GM21447 (cell line): Measurements from ENCODE around the gene MYBPC1.

Experiments
- ATAC-seq: cut with Tn5 transposase; IDR thresholded peaks from one replicate; pipeline ENCODE4 v1.9.1; 2021; ENCODE audit not compliant: unreplicated experiment

Gene MYBPC1

DNA sequence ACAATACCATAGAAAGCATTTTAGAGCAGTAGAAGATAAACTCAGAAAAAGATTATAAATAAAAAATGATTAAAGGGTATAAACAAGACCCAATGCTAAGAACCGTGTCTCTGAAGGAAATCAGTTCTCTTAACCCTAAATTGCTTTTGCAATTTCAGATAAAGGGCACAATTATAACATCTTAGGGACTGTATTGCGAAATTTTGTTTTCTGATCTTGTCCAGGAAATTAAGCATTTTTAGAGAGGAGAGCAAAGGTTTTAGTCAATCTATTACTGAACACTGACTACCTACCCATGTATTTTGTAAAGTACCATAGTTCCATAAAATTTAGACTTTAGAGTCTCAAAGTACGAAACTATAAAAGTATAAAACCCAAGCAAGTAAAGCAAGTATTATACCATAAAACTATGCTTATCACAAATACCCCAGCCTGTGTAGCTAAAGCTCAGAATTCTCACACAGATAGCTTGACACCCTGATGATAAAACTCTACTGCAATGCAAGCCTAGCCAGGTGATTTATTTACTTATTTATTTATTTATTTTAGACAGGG lies 95.8 kb downstream of the MYBPC1 start:
- no peak for ATAC-seq

DNA sequence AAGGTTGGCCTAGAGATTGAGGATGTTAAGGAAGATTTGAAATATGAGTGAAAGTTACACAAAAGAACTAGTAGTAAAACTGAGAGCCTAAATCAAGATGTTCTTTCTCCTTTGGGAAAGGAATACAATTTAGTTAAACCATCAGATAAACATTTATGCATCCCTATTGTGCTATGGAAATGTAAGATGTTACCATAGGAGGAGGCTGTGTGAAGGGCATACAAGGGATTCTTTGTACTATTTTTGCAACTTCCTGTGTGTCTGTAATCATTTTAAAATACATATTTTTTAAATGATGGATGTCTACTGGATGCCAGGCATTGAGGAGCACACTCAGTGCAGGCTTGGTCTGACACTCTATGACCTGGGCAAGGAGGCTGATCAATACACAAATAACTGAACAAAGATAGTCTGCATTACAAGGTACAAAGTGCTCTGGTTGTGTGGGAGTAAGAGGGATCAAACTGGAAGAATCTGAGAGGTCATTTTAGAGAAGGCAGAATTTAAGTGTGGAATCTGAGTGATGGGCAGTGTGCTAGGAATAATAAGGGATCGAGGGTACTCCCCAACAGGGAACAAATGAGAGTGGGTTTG lies 96.8 kb downstream of the MYBPC1 start:
- ATAC-seq: no peak

DNA sequence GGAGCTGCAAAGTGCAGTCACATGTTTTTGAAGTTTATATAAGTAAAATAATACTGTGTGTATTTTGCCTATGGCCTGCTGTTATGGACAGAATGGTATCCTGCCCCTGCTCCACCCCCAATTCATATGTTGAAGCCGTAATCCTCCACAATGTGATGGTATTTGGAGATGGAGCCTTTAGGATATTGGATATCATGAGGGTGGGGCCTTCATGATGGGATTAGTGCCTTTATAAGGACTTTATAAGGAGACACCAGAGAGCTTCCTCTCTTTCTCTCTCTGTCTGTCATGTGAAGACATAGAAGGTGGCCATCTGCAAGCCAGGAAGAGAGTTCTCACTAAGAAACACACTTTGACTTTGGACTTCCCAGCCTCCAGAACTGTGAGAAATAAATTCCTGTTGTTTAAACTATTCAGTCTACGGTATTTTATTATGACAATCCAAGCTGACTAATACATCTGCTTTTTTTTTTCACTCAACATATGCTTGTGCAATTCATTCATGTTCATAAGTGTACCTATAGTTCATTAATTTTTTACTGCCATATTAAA lies 99.6 kb downstream of the MYBPC1 start:
- no peak for ATAC-seq

DNA sequence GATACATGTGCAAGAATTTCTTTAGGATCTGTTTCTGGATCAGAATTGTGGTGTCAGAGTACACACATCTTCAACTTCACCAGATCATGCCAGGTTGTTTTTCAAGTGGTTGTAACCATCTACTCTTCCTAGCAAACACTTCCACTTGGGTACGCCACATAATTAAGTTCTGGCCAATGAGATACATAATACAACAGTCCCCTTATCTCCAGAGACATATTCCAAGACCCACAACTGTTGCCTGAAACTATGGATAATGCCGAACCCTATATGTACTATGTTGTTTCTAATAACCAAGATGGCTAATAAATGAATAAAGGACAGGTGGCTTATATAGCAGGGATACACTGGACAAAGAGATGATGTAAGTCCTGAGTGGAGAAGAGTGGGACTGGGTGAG lies 100.2 kb downstream of the MYBPC1 start:
- no peak for ATAC-seq

DNA sequence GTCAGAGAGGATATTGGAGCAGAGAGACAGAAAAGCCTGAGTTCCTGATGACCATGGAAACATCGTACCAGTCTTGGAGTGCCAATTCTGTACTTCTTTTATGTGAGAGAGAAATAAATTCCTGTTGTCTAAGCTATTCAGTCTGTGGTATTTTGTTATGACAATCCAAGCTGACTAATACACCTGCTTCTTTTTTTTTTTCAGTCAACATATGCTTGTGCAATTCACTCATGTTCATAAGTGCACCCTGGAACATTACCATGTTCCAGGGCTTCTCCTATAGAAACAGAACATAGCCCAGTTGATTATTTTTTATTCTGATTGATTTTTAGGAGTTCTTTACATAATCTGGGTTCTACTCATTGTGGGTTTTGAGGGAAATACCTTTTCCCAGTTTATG lies 100.9 kb downstream of the MYBPC1 start:
- ATAC-seq: no peak

DNA sequence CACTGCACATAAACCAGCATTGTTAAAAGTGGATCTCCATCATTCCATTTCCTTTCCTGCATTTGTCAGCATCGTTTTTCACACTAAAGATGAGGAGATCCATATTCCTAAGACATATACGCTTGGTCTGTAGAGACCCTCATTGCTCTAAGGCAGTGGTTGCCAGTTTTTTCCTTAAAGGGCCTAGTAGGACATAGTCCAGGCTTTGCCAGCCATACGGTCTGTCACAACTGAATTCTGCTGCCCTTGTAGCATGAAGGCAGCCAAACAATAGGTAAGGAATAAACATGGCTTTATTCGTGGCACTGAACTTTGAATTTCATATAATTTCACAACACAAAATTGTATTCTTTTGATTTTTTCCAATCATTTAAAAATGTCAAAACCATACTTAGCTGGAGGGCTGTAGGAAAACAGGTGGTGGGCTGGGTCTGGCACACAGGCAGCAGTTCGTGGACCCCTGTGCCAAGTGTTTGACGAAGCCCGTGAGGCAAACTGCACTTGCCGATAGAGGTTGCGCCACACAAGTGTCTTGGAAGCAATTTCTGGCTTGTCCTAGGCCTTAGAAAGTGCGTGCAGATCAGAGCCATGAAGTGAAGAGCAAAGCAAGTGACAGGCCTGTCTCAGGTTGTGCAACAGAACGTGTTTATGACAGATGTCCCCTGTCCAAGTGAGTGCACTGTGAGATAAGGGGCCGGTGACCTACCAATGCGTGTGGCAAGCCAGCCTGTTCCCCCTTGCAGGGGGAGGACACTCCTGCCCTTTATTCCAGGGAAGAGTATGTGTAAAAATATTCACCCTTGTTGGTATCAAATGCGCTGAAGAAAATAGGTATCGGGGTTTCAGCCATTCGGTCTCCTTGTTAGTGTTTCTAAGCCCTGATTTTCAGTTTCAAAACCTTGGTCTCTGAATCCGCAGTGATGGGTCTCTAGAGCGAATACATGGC lies 101.8 kb downstream of the MYBPC1 start:
- peak; percentile 45 for ATAC-seq

DNA sequence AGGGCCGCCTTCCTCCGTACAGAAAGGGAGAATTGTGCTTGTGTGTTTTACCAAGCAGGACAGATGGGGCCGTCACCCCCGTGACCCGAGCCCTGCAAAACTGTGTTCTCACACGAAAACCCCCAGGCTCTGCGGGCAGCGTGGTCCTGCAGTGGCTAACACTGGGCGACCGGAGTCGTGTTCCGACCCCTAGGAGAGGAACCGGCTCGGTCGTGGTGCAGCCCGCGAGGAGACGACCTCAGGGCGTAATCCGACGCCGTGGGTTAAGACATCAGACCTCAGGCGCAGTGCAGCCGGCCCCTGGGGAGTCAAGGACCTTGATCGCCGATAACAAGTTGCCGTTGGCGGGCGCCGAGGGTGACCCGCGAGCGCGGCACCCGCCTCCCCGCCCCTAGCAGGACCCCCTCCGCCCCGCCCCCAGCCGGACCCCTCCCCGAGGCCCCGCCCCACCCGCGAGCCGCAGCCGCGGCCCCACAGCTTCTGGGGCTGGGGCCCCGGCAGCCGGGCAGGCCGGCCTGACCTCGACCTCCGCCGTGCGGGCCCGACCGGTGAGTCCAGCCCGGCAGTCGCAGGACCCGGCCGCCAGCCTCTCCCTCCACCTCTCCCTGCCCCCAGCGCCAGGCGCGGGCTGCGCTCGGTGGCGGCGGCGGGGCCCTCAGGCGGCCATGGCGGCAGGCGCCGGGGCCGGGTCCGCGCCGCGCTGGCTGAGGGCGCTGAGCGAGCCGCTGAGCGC lies 102.6 kb downstream of the MYBPC1 start, which contains the start of gene CHPT1:
CHPT1 (plus strand) TSS at position 444 of the 733 bp plus-strand sequence; CDS start at position 666, 222 bp downstream.
- peak; percentile 58 for ATAC-seq

DNA sequence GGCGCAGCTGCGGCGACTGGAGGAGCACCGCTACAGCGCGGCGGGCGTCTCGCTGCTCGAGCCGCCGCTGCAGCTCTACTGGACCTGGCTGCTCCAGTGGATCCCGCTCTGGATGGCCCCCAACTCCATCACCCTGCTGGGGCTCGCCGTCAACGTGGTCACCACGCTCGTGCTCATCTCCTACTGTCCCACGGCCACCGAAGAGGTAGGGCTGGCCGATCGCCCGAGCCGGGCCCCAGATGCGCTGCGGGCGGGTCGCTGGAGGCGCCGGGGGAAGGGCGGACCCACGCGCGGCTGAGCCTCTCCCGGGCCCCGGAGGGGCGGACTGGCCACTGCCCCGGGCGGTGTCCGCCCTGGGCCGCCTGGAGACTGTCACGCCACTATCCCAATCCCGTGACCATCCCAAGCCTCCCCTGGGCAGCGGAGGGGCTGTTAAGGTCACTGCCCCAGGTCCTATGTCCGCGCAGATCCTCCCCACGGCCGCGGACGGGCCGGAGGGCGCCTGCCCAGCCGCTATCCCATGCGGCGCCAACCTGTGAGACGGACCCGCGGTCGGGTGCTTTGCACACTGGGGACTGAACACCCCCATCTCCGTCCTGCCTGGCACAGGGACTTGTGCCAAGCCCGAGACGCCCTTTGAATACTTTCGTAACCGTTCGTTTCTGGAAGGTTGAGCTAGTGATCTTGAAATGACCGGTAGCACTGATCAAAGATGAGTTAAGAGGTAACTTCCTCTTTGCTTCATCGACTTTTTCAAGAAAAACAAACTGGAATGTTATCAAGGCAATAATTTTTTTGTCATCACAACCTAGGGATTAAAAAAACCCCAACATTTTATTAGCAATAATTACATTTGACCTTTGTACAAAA lies 103.4 kb downstream of the MYBPC1 start:
- peak; percentile 26 for ATAC-seq

DNA sequence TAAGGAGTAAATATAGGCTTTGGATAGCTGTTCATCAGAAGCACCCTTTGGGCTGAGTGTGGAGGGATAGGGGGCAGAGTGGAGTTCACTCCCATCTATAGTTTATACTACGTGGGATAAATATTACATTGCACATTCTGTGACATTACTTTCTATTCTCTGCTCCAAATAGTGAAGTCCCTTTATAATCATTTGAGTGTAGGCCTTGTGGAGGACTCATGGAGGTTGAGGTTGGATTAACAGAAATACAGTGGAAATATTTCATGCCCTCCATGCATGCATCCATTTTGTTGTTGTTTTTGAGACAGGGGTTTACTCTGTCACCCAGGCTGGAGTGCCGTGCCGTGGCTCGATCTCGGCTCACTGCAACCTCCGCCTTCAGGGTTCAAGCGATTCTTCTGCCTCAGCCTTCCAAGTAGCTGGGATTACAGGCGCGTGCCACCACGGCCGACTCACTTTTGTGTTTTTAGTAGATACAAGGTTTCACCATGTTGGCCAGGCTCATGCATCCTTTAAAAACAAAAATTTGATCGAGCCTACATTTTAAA lies 104.1 kb downstream of the MYBPC1 start:
- no peak for ATAC-seq

DNA sequence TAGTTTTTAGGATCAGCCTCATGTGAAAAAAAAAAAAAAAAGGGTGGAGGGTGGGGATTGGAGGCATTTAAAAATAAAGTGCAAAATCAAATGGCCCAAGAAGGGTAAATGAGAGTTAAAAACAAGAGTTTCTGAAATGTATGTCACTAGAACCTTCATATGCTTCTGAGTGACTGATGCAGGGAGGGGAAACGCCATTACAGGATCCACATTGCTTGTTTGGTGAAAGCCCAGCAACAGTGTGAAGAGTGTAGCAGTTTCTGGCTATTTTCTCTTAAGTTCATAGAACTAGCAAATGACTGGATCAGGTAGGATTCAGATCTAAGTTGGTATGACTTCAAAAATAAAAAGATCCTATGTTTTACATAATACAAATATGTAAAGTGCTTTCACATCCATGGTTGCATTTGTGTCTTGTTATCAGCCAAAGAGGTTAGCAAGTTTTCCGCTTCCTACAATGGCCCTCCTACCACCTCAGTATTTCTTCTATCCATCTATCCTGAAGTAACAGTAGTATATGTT lies 105.6 kb downstream of the MYBPC1 start:
- ATAC-seq: no peak

DNA sequence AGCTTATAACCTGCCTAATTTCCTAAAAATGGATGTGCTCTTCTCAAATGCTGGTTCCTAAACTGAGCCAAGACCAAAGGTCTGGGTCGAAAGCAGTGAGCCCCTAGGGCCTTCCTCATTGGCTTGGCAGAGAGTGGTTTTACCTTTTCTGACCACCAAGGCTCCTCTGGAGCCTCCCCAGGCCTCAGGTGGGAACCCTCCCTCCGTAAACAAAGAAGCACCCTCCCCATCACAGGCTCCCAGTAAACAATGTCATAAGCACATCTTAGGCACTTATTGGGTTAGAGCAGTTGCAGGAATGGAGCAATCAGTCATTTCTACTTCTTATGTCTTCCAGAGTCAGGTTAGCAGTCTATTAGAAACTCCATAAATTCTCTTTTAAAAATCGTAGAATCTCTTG lies 108.7 kb downstream of the MYBPC1 start:
- no peak for ATAC-seq

DNA sequence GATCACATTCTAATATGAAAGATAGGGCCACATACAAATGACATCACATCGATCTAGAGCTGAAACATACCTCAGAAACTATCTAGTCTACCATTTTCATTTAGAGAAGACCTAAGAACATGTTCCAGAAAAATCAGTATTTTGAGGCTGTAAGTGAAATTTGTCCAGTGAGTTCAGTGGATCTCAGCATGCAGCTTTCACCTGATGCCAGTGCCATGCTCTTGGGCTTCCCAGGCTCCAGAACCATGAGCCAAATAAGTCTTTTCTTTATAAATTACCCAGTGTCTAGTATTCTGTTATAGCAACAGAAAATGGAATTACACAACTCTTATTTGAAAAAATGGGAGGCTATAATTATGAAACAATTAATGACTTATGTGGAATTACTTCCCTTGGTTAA lies 111.6 kb downstream of the MYBPC1 start:
- no peak for ATAC-seq

DNA sequence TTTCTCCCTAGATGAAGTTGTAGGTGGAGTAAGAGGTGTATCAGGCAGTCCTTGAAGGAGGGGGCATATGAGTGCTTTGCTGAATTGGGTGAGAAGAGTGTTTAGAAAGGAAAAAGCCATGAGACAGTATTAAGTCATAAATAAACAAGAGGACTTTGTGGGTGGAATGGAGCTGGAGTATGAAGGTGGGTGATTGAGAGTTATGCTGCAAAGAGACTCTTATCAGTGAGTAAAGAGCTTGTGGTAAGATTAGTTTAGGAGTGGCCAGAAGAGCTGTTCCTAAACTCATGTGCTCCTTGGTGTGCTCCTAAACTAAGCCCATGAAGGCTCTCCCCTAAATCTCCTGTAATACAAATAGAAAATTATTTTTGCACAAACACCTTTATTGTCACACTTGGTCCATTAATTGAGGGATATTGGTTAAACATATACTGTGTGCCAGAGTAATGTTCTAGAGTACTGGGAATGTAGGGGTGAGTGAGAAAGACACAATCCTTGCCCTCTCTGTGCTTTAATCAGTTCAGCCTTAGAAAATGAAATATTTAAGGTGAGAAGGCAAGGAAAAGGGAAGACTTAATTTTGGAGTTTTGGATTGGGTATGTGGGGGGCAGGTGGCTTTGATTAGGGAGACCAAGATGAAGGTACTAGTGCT lies 112.5 kb downstream of the MYBPC1 start:
- ATAC-seq: no peak

DNA sequence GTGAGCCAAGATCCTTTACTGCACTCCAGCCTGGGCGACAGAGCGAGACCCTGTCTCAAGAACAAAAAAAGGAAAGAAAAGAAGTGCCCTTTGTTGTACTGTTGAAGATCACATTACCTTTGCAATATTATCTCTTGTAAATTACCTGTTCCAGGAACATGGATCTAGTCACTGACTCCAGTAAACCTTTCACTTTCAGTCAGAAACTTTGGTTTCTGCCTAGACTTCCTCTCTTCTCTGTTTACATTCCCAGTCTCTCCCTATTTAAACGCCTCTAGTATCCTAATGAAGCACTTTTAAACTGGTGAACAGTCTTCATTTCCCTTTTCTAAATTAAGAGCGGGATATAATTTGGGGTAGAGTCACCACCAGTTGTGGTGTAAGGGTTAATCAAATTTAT lies 115.5 kb downstream of the MYBPC1 start:
- ATAC-seq: no peak

DNA sequence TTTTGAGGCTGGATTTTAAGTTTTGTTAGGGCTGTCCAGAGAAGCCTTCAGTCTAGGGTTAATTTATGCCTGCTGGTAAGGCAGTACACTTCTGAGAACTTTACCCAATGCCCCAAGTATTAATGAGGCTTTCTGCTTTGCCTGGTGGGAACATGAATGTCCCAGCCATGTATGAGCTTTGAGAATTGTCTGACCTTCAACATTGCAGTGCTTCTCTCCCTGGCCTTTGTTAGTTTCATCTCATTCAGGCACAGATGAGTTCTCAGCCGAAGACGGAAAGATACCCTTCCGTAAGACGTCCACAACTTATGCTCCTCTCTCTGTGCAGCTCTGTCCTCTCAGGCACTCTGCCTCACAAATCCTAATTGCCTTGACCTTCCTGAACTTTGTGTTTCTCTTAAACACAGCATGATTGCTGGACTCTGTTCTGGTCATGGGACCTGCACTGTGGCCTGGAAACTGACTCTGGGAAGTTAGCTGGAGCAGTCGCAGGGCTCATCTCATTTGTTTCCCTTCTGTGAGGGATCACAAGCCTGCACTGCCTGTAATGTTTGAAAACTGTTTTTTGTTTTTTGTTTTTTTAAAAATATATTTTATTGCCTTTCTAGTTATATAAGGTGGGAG lies 118.4 kb downstream of the MYBPC1 start:
- ATAC-seq: no peak

DNA sequence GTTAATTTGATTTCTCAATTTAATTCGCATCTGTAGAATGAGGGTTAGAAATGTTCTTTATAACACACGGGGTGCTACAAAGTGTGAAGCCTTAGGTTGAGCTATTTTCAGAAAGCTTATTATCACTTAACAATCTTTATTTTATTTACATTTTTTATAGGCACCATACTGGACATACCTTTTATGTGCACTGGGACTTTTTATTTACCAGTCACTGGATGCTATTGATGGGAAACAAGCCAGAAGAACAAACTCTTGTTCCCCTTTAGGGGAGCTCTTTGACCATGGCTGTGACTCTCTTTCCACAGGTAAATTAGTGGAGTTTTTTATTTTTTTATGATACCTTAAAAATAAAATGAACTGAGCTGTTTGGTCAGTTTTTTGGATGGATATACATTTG lies 119.2 kb downstream of the MYBPC1 start:
- no peak for ATAC-seq

DNA sequence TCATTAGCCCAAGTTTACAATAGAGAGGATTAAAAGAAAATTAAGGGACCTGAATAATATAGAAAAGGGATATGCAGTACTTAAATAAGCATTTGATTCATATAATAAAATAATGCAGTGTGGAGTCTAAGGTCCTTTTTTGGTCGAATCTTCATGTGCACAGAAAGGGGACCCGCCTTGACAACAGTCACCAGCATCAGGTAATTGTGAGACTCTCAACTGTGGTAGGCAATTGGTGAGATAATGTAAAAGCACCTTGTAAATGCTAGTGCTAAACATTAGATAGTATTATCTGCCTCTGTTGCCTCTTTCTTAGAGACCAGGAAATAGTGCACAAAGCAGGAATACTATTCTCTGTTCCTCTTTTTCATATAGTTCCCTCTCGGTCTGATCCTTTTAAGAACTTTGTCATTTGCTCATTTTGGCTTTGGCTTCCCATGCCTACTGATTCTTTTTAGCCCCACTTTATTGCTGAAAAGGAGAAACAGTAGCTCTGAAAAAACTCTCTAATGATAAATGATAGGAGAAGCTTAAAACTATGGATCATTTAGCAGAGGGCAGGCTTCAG lies 120.2 kb downstream of the MYBPC1 start:
- no peak for ATAC-seq

DNA sequence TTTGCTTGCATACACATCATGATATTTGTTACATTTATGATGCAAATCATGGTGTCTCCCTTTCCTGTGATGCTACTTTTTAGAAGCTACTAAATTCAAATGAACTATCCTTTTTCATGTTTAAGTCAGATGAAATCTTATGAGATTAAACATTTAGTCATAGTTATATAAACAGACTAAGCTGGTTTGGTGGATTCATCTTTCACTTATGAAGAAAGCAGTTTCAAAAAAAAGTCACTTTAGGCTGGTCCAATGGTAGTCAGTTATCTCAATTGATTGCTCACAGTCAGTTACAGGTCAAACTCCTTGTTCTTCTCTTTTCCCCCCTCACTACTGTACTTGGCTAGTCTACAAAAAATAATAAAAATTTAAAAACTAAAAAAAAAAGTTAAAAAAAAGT lies 124.8 kb downstream of the MYBPC1 start:
- ATAC-seq: no peak
